A549 treated with dexamethasone at 1 μM for 4 hours (cell line): ENCODE results near the gene ZMIZ2. TPM values are rescaled to one million over a fixed set of nuclear protein-coding genes. Genes with fewer than 3 reads are reported as not detected.

Experiments used
- total RNA-seq: library from RNA; stranded (reverse); fragments of 200-300 nt; extraction: Qiagen RNA extraction; gene quantifications from 5 replicates; pipeline ENCODE4 v1.2.3, GENCODE V29; 2022

ZMIZ2 gene
- 17.8 to 37.3 TPM (median 33.8 TPM) in 5 replicates for total RNA-seq

DNA sequence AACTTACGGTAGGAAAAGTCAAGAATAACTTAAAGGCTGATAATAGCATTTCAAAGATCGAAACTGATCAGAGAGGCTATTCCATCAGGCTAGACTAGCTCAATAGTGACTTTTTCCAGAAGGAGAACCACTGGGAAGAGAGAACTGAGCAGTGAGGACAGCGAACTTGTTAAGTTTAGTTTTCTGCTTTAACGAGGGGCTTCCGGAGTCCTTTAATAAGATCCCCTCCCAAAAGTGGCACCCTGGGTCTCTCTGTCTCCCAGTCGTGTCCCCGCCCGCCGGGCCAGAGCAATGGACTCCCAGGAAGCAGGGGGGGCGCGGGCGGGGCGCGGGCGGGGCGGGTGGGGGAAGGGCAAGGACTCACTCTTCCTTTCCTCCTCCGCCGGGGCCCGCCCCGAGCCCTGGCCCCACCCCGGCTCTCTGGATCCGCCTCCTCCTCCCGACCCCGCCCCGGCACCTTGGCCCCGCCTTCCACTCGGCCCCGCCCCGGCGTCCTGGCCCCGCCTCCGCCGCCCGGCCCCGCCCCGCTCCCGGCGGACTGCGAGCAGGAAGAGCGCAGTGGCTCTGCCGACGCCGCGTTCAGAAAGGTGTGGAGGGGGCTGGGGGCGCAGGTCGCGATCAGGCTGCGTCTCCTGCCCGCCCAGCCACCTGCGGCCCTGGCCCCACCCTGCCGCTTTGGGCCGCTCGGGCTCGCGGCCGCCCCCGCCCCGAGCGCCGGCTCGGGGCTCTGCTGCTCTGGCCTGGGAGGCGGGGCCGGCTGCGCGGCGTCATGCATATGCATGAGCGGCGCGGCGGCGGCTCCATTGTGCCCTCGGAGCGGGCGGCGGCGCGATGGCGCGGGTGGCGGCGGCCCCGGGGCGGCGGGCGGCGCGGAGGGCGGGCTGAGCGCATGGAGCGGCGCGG, at the start of gene ZMIZ2:
ZMIZ2 (plus strand) TSS at position 803 of the 903 bp plus-strand sequence. CDS start 7,403 bp downstream, outside the sequence.

DNA sequence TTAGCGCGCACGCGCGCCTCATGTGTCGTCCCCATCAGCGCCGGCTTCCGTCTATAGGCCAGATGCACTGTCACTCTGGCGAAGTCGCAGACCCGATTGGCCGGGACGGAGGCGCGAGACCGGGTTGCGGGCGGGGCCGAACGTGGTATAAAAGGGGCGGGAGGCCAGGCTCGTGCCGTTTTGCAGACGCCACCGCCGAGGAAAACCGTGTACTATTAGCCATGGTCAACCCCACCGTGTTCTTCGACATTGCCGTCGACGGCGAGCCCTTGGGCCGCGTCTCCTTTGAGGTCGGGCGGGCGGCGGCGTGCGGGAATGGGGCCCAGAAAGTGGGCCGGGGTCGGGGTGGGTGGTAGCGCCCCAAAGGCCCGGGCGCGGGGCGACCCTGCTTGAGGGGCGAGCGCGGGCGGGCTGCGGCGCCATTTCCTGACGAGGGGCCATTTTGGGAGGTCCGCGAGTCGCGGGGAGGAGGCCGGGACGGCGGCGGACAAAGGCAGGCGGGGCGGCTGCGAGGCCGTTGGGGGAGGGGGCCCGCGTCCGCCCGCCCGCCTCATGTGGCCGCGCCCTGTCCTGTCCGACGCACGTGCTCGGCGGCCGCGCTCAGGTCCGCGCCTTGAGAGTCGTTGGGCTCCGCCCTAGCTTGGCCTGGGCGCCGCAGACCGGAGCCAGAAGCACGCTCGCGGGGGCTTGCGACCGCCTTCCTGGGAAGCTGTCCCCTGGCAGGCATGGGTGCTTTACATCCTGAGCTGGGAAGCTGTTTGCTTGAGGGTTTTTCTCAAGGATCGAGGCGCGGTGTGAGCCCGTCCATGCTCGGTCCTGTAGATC, 48.1 kb downstream of the ZMIZ2 start, which contains the start of gene PPIA:
PPIA (plus strand) TSS at position 178 of the 825 bp plus-strand sequence; CDS start at position 222, 44 bp downstream.

Other genes starting within 250 kb of the ZMIZ2 start
- 0.06 to 0.12 TPM (median 0.09 TPM) in 5 replicates for gene NPC1L1, start 207.5 kb upstream of the ZMIZ2 start, total RNA-seq
- gene DDX56, start 174.9 kb upstream of the ZMIZ2 start, total RNA-seq = 105 to 126 TPM (median 106 TPM) in 5 replicates
- gene TMED4, start 166.6 kb upstream of the ZMIZ2 start, total RNA-seq = 46.4 to 52.2 TPM (median 47.9 TPM) in 5 replicates
- gene OGDH, start 142.2 kb upstream of the ZMIZ2 start, total RNA-seq = 23.1 to 36.4 TPM (median 35.2 TPM) in 5 replicates
- gene PPIA, start 47.8 kb downstream of the ZMIZ2 start, total RNA-seq = 4,600 to 6,021 TPM (median 4,808 TPM) in 5 replicates
- 206 to 252 TPM (median 239 TPM) in 5 replicates for gene H2AZ2, start 99.2 kb downstream of the ZMIZ2 start, total RNA-seq
- gene PURB, start 136.7 kb downstream of the ZMIZ2 start, total RNA-seq = 11.9 to 16.5 TPM (median 14.5 TPM) in 5 replicates
- gene MYO1G, start 230.2 kb downstream of the ZMIZ2 start, total RNA-seq = 0.14 to 0.33 TPM (median 0.26 TPM) in 5 replicates